ENCODE data around the gene VCX2. TPM values are rescaled to one million over a fixed set of nuclear protein-coding genes. Genes with fewer than 3 reads are reported as not detected.
"Not testable (repeated sequence)": the region's sequence is repeated elsewhere in the genome, so short reads cannot be mapped to it uniquely, and the experiment has no call there.

The VCX2 gene
- total RNA-seq: not detected in 2 replicates

- H3K36me3 Mint-ChIP-seq (ENCODE audit: low read depth); intact Hi-C loops (cut with micrococcal nuclease); DNase-seq (ENCODE audit: low spot score); H3K4me1 Mint-ChIP-seq (ENCODE audit: low read depth); H3K4me3 Mint-ChIP-seq; H3K27ac Mint-ChIP-seq; H3K9me3 Mint-ChIP-seq; H3K27me3 Mint-ChIP-seq (ENCODE audit: insufficient read depth): not testable (repeated sequence)
Measured at GRCh38 chrX:8171169-8171568, at the start of gene VCX2. VCX2 (minus strand) TSS chrX:8171267; CDS start chrX:8170643, 624 bp downstream.

GRCh38 chrX:8204943-8205342 lies 33.9 kb upstream of the VCX2 start:
- Mint-ChIP-seq H3K4me3 (no peak overlapping the region), H3K27me3 (ENCODE audit: insufficient read depth) (no peaks in the 10 kb centered on the region), H3K9me3 (no peaks in the 10 kb centered on the region), H3K36me3 (ENCODE audit: low read depth) (no peaks in the 10 kb centered on the region), H3K27ac (no peak overlapping the region), H3K4me1 (ENCODE audit: low read depth) (no peaks in the 10 kb centered on the region)
- DNase-seq (ENCODE audit: low spot score): no peak
- intact Hi-C loops (cut with micrococcal nuclease): no loop called here

GRCh38 chrX:8204169-8204935 lies 33.3 kb upstream of the VCX2 start:
- no peaks in the 10 kb centered on the region for H3K36me3 Mint-ChIP-seq (ENCODE audit: low read depth)
- H3K9me3 Mint-ChIP-seq: no peaks in the 10 kb centered on the region
- H3K4me1 Mint-ChIP-seq (ENCODE audit: low read depth): no peaks in the 10 kb centered on the region
- H3K27ac Mint-ChIP-seq: no peak overlapping the region
- no peaks in the 10 kb centered on the region for H3K27me3 Mint-ChIP-seq (ENCODE audit: insufficient read depth)
- intact Hi-C loops (cut with micrococcal nuclease): no loop called here
- no peak for DNase-seq (ENCODE audit: low spot score)
- H3K4me3 Mint-ChIP-seq: no peak overlapping the region

- intact Hi-C loops (cut with micrococcal nuclease): no loop called here
- no peak overlapping the region for H3K27ac Mint-ChIP-seq
- no peak overlapping the region for H3K4me3 Mint-ChIP-seq
- no peaks in the 10 kb centered on the region for H3K36me3 Mint-ChIP-seq (ENCODE audit: low read depth)
- H3K9me3 Mint-ChIP-seq: no peaks in the 10 kb centered on the region
- H3K4me1 Mint-ChIP-seq (ENCODE audit: low read depth): no peaks in the 10 kb centered on the region
- no peak for DNase-seq (ENCODE audit: low spot score)
- H3K27me3 Mint-ChIP-seq (ENCODE audit: insufficient read depth): no peaks in the 10 kb centered on the region
Measured at GRCh38 chrX:8201896-8202331, 30.8 kb upstream of the VCX2 start.

- H3K4me3 Mint-ChIP-seq: no peak overlapping the region
- intact Hi-C loops (cut with micrococcal nuclease): no loop called here
Measured at GRCh38 chrX:8196776-8197175, 25.7 kb upstream of the VCX2 start.

GRCh38 chrX:8194216-8194615 lies 23.1 kb upstream of the VCX2 start:
- Mint-ChIP-seq H3K4me1 (ENCODE audit: low read depth) (no peaks in the 10 kb centered on the region), H3K27ac (no peak overlapping the region), H3K9me3 (no peaks in the 10 kb centered on the region), H3K36me3 (ENCODE audit: low read depth) (no peaks in the 10 kb centered on the region), H3K27me3 (ENCODE audit: insufficient read depth) (no peaks in the 10 kb centered on the region), H3K4me3 (no peak overlapping the region)
- intact Hi-C loops (cut with micrococcal nuclease): no loop called here
- no peak for DNase-seq (ENCODE audit: low spot score)

More at GRCh38 chrX:8196776-8197175, 25.7 kb upstream of the VCX2 start:
- Mint-ChIP-seq H3K4me1 (ENCODE audit: low read depth) (no peaks in the 10 kb centered on the region), H3K27me3 (ENCODE audit: insufficient read depth) (no peaks in the 10 kb centered on the region), H3K27ac (no peak overlapping the region), H3K9me3 (no peaks in the 10 kb centered on the region), H3K36me3 (ENCODE audit: low read depth) (no peaks in the 10 kb centered on the region)
- DNase-seq (ENCODE audit: low spot score): no peak

- intact Hi-C loops (cut with micrococcal nuclease): no loop called here
- Mint-ChIP-seq H3K27me3 (ENCODE audit: insufficient read depth) (no peaks in the 10 kb centered on the region), H3K36me3 (ENCODE audit: low read depth) (no peaks in the 10 kb centered on the region)
Measured at GRCh38 chrX:8192276-8192675, 21.2 kb upstream of the VCX2 start.

GRCh38 chrX:8191022-8191421 lies 20.0 kb upstream of the VCX2 start:
- Mint-ChIP-seq H3K4me3 (no peak overlapping the region), H3K27me3 (ENCODE audit: insufficient read depth) (no peaks in the 10 kb centered on the region), H3K36me3 (ENCODE audit: low read depth) (no peaks in the 10 kb centered on the region), H3K9me3 (no peaks in the 10 kb centered on the region), H3K4me1 (ENCODE audit: low read depth) (no peaks in the 10 kb centered on the region), H3K27ac (no peak overlapping the region)
- DNase-seq (ENCODE audit: low spot score): no peak
- intact Hi-C loops (cut with micrococcal nuclease): no loop called here

More at GRCh38 chrX:8192276-8192675, 21.2 kb upstream of the VCX2 start:
- no peaks in the 10 kb centered on the region for H3K9me3 Mint-ChIP-seq
- no peaks in the 10 kb centered on the region for H3K4me1 Mint-ChIP-seq (ENCODE audit: low read depth)
- no peak for DNase-seq (ENCODE audit: low spot score)
- H3K4me3 Mint-ChIP-seq: no peak overlapping the region
- no peak overlapping the region for H3K27ac Mint-ChIP-seq

GRCh38 chrX:8190341-8190830 lies 19.3 kb upstream of the VCX2 start:
- H3K4me3 Mint-ChIP-seq: no peak overlapping the region
- H3K4me1 Mint-ChIP-seq (ENCODE audit: low read depth): no peaks in the 10 kb centered on the region
- intact Hi-C loops (cut with micrococcal nuclease): no loop called here
- no peak overlapping the region for H3K27ac Mint-ChIP-seq
- no peak for DNase-seq (ENCODE audit: low spot score)
- H3K9me3 Mint-ChIP-seq: no peaks in the 10 kb centered on the region
- H3K36me3 Mint-ChIP-seq (ENCODE audit: low read depth): no peaks in the 10 kb centered on the region
- no peaks in the 10 kb centered on the region for H3K27me3 Mint-ChIP-seq (ENCODE audit: insufficient read depth)

- H3K36me3 Mint-ChIP-seq (ENCODE audit: low read depth): no peaks in the 10 kb centered on the region
- H3K9me3 Mint-ChIP-seq: no peaks in the 10 kb centered on the region
- no peaks in the 10 kb centered on the region for H3K4me1 Mint-ChIP-seq (ENCODE audit: low read depth)
- H3K27ac Mint-ChIP-seq: no peak overlapping the region
- no peak overlapping the region for H3K4me3 Mint-ChIP-seq
- intact Hi-C loops (cut with micrococcal nuclease): no loop called here
- H3K27me3 Mint-ChIP-seq (ENCODE audit: insufficient read depth): no peaks in the 10 kb centered on the region
- no peak for DNase-seq (ENCODE audit: low spot score)
Measured at GRCh38 chrX:8189096-8189830, 18.2 kb upstream of the VCX2 start.

GRCh38 chrX:8183346-8183745 lies 12.3 kb upstream of the VCX2 start:
- H3K36me3 Mint-ChIP-seq (ENCODE audit: low read depth): no peaks in the 10 kb centered on the region

GRCh38 chrX:8179656-8180055 lies 8.6 kb upstream of the VCX2 start:
- no peaks in the 10 kb centered on the region for H3K4me1 Mint-ChIP-seq (ENCODE audit: low read depth)
- no peaks in the 10 kb centered on the region for H3K9me3 Mint-ChIP-seq
- no peaks in the 10 kb centered on the region for H3K27me3 Mint-ChIP-seq (ENCODE audit: insufficient read depth)
- H3K27ac Mint-ChIP-seq: no peak overlapping the region
- no peaks in the 10 kb centered on the region for H3K36me3 Mint-ChIP-seq (ENCODE audit: low read depth)
- no peak overlapping the region for H3K4me3 Mint-ChIP-seq
- DNase-seq (ENCODE audit: low spot score): no peak
- intact Hi-C loops (cut with micrococcal nuclease): no loop called here

More at GRCh38 chrX:8183346-8183745, 12.3 kb upstream of the VCX2 start:
- no peak for DNase-seq (ENCODE audit: low spot score)
- H3K9me3 Mint-ChIP-seq: no peaks in the 10 kb centered on the region
- H3K27ac Mint-ChIP-seq: no peak overlapping the region
- H3K4me1 Mint-ChIP-seq (ENCODE audit: low read depth): no peaks in the 10 kb centered on the region
- no peak overlapping the region for H3K4me3 Mint-ChIP-seq
- intact Hi-C loops (cut with micrococcal nuclease): no loop called here
- no peaks in the 10 kb centered on the region for H3K27me3 Mint-ChIP-seq (ENCODE audit: insufficient read depth)

GRCh38 chrX:8154011-8154410 lies 17.1 kb downstream of the VCX2 start:
- intact Hi-C loops (cut with micrococcal nuclease); DNase-seq (ENCODE audit: low spot score); H3K27ac Mint-ChIP-seq: not testable (repeated sequence)

More at GRCh38 chrX:8154011-8154410, 17.1 kb downstream of the VCX2 start:
- H3K4me3 Mint-ChIP-seq; H3K36me3 Mint-ChIP-seq (ENCODE audit: low read depth); H3K27me3 Mint-ChIP-seq (ENCODE audit: insufficient read depth); H3K4me1 Mint-ChIP-seq (ENCODE audit: low read depth): not testable (repeated sequence)
- H3K9me3 Mint-ChIP-seq: peaks cover 15% of the 10 kb centered on the region

All from activated T-helper 1 cell treated with anti-CD3 and anti-CD28 coated beads, Interleukin-12 subunit alpha, Interleukin-12 subunit beta, Interleukin-2, Interleukin-4 antibody, amounts not matched to agents 30 ng/mL and 10 ng/mL and 1 ng/mL, durations not matched to agents 14 hours and 24 hours and 36 hours (primary cell).